ENCODE measurements around the gene ACSBG1. TPM values are rescaled to one million over a fixed set of nuclear protein-coding genes. Genes with fewer than 3 reads are reported as not detected.
"Not testable (repeated sequence)": the region's sequence is repeated elsewhere in the genome, so short reads cannot be mapped to it uniquely, and the experiment has no call there.

The ACSBG1 gene
- total and polyA plus RNA-seq, 2 donors = 0.25 to 1.1 TPM

DNA sequence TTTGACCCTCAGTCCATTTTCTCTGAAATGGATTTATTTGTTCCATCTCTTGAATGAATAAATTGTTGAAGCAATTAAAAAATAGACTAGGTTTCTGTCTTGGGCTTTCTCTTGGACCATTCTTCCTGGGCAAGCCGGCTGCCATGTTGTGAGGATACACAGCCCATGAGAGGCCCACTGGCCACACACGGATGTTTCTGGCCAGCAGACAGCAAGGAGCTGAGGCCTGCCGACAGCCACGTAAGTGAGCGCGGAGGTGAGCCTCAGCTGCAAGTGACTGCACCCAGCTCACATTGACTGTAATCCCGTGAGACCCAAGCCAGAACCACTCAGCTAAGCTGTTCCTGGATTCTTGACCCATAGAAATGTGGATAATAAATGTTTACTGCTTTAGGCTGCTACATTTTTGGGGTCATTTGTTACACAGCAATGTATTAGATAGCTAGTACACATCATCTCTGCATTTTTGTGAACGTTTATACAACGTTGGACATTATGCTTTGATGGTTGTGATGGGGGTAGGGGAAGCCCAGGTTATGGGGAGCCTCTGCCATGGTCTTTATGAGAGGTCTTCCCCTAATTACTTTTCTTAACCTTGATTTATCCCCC, 62.4 kb downstream of the ACSBG1 start:
- Histone ChIP-seq H3K36me3 (ENCODE audit: insufficient read depth) (peaks cover 4% of the 10 kb centered on the region), H3K4me1 (ENCODE audit: insufficient read depth) (no peaks in the 10 kb centered on the region), H3K4me3 (ENCODE audit: low read depth, low read length) (no peak overlapping the region), H3K27ac (ENCODE audit: low read depth) (no peak overlapping the region)
- no peak for DNase-seq (ENCODE audit: extremely low spot score)
- 96% methylated on average over 9 of the region's 9 CpGs for WGBS

DNA sequence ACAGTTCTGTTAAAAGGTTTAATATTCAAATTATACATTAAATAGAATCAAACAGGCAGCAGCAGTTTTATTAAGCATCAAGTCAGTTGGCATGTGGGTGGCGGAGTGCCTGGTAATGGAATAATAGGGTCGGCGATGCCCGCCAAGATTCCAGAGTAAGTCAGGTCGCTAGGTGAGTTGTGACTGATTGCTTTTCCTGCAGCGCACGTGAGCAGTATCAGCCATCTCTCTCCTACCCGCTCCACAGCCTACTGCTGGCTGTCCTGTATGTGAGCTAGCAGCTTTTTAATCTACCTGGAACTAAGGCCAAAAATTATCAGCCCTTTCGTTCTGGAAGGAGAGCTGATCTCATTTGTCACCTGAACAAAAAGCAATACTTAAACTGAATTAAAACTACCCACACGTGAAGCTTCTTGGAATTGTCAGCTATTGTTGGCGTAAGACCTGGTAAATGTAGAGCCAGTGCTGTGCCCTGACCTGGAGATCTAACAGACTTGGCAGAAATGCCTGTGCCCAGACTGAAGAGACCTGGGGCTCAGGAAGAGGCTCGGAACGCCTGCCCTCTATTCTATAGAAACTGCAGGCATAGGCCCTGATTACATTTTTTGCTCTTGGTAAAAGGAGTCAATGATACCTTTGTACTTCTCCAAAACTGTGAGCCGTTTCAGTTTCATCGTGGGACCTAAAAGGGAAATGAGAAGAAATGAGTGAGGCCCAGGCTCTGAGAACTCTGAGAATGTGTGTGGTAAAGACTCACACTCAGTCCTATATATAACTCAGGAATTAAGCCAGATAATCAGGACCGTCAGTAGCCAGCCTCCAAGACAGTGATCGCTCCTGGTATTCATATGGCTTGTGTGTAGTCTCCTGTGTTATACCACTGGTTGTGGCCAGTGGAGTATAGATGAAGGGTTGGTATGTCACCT, 63.3 kb downstream of the ACSBG1 start:
- peaks cover 6% of the 10 kb centered on the region for H3K36me3 ChIP-seq (ENCODE audit: insufficient read depth)
- no peak for DNase-seq (ENCODE audit: extremely low spot score)
- H3K27ac ChIP-seq (ENCODE audit: low read depth) = no peak overlapping the region

DNA sequence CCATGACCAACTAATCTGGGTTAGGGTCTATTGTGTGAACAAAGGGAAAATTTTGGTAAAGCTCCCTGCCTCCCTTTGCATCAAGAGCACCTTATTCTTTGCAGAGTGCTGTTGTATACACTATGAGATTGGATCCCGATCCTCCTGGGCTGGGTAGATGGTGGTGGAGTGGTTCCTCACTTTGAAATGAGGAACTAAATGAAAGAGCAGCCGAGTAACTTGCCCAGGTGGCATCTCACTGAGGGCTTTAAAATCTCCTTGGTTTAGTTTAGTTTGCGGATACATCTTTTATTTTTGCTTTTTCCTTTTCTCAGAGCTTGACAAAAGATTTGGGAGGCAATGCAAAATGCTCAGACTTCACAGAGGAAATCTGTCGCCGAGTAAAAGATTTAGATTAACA, 65.8 kb downstream of the ACSBG1 start:
- DNase-seq (ENCODE audit: extremely low spot score) = no peak
- Histone ChIP-seq H3K27ac (ENCODE audit: low read depth) (no peak overlapping the region), H3K4me1 (ENCODE audit: insufficient read depth) (no peaks in the 10 kb centered on the region), H3K36me3 (ENCODE audit: insufficient read depth) (peaks cover 8% of the 10 kb centered on the region), H3K4me3 (ENCODE audit: low read depth, low read length) (no peak overlapping the region)
- WGBS = 86% methylated on average over 5 of the region's 5 CpGs

More for the DNA sequence above, 63.3 kb downstream of the ACSBG1 start:
- H3K4me1 ChIP-seq (ENCODE audit: insufficient read depth) = no peaks in the 10 kb centered on the region
- 92% methylated on average over 17 of the region's 17 CpGs for WGBS
- no peak overlapping the region for H3K4me3 ChIP-seq (ENCODE audit: low read depth, low read length)

DNA sequence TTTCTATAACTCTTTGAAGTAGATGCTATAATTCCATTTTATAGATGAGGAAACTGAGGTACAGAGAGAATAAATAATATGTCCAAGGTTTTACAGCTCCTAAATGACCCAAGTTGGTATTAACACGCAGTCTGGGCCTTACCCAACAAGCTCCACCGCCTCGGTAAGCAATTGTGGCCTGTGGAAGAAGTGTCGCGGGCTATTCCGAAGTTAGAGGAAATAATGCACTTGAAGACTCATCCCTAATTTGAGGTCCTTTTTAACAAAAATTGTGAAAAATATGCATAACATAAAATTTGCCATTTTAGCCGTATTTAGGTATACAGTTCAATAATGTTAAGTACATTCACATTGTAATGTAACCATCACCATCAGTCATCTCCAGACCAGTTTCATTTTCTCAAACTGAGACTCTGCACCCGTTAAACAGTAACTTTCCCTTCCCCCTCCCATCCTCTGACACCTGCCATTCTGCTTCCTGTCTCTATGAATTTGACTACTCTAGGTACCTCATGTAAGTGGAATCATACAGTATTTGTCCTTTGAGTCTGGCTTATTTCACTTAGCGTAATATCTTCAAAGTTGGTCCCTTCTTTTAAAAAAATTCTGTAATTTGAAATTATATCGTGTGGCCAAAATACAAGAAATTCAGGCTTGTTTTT, 67.0 kb downstream of the ACSBG1 start:
- no peak for DNase-seq (ENCODE audit: extremely low spot score)
- H3K4me1 ChIP-seq (ENCODE audit: insufficient read depth) = no peaks in the 10 kb centered on the region
- H3K27ac ChIP-seq (ENCODE audit: low read depth) = no peak overlapping the region
- peaks cover 8% of the 10 kb centered on the region for H3K36me3 ChIP-seq (ENCODE audit: insufficient read depth)
- WGBS = 93% methylated on average over 10 of the region's 10 CpGs
- H3K4me3 ChIP-seq (ENCODE audit: low read depth, low read length) = no peak overlapping the region

DNA sequence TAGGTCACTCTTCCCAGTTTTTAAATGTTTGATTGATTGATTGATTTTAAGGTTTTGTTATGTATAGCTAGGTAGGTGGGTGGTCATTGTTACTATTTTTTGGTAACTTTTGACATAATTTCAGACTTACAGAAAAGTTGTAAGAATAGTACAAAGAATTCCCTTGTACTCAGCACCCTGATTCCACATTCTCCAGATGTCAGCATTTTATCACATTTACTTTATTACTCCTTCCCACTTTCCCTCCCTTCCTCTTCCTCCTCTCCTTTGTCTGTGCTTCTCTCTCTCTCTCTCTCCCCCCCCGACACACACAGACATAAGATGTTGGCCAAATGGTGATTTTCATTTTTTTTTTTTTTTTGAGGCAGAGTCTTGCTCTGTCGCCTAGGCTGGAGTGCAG, 70.4 kb downstream of the ACSBG1 start:
- H3K4me3 ChIP-seq (ENCODE audit: low read depth, low read length) = no peak overlapping the region
- WGBS = 91% methylated on average over 2 of the region's 2 CpGs
- no peak overlapping the region for H3K27ac ChIP-seq (ENCODE audit: low read depth)
- DNase-seq (ENCODE audit: extremely low spot score) = no peak
- peaks cover 7% of the 10 kb centered on the region for H3K36me3 ChIP-seq (ENCODE audit: insufficient read depth)
- no peaks in the 10 kb centered on the region for H3K4me1 ChIP-seq (ENCODE audit: insufficient read depth)

DNA sequence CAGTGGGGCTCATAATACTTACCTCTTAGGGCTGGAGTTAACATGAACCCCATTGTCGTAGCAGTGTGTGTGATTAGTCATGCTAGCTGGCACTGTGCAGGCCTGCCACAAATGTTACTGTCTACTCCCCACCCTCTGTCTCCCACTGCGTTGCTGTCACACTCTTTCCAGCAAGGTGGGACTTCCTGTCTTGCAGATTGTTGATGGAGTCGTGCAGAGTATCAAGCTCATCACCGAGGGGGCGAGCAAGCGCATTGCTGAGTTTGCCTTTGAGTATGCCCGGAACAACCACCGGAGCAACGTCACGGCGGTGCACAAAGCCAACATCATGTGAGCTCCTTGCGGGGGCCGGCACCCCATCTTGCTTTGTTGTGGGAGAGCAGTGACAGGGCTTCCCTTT, 72.3 kb downstream of the ACSBG1 start:
- Histone ChIP-seq H3K4me1 (ENCODE audit: insufficient read depth) (no peaks in the 10 kb centered on the region), H3K36me3 (ENCODE audit: insufficient read depth) (peaks cover 7% of the 10 kb centered on the region), H3K27ac (ENCODE audit: low read depth) (no peak overlapping the region), H3K4me3 (ENCODE audit: low read depth, low read length) (no peak overlapping the region)
- DNase-seq (ENCODE audit: extremely low spot score) = no peak
- WGBS = 93% methylated on average over 13 of the region's 13 CpGs

DNA sequence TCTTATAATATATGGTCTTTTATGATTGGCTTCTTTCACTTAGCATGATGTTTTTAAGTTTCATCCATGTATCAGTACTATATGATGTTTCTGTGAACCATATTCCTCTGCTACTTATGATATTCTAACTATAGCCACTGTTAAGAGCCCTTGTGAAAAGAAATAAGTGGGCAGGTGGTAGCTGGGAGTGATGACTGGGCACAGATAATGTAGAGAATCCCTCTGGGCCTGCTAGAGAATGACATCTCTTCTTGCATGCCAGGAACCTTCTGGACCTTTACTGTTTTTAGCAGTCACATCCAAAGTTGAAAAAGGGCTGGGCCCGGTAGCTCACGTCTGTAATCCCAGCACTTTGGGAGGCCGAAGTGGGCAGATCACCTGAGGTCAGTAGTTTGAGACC, 75.0 kb downstream of the ACSBG1 start:
- no peaks in the 10 kb centered on the region for H3K4me1 ChIP-seq (ENCODE audit: insufficient read depth)
- H3K4me3 ChIP-seq (ENCODE audit: low read depth, low read length) = no peak overlapping the region
- DNase-seq (ENCODE audit: extremely low spot score) = no peak
- H3K36me3 ChIP-seq (ENCODE audit: insufficient read depth) = peaks cover 3% of the 10 kb centered on the region
- 97% methylated on average over 3 of the region's 3 CpGs for WGBS
- H3K27ac ChIP-seq (ENCODE audit: low read depth) = no peak overlapping the region

GRCh38 chr15:78157203-78157602, 77.2 kb downstream of the ACSBG1 start:
- Histone ChIP-seq H3K27ac (ENCODE audit: low read depth) (no peak overlapping the region), H3K4me1 (ENCODE audit: insufficient read depth) (no peaks in the 10 kb centered on the region), H3K36me3 (ENCODE audit: insufficient read depth) (peaks cover 3% of the 10 kb centered on the region), H3K4me3 (ENCODE audit: low read depth, low read length) (no peak overlapping the region)
- whole genome bisulfite sequencing = 44% methylated on average over 2 of the region's 2 CpGs
- no peak for DNase-seq (ENCODE audit: extremely low spot score)

DNA sequence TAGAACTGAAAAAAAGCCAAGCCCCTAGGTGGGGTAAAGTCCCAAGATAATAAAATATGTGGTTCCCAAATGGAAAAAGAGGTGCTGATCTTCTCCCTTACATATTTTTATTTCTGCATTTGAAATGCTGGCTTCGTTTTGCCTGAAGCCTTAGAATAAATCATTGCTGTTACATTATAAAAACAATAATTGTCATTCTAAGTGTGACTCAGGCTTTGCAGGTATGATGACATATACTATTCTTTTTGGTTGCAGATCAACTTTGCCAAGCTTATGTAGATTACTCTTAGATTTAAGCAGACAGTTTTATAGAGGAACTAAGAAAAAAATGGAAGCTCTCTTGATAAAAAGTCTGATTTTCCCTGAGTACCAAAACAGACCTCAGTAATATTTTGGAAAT, 77.7 kb downstream of the ACSBG1 start:
- H3K27ac ChIP-seq (ENCODE audit: low read depth) = no peak overlapping the region
- no peak overlapping the region for H3K4me3 ChIP-seq (ENCODE audit: low read depth, low read length)
- WGBS = 66% methylated on average over 1 of the region's 1 CpG
- DNase-seq (ENCODE audit: extremely low spot score) = no peak
- peaks cover 3% of the 10 kb centered on the region for H3K36me3 ChIP-seq (ENCODE audit: insufficient read depth)
- H3K4me1 ChIP-seq (ENCODE audit: insufficient read depth) = no peaks in the 10 kb centered on the region

DNA sequence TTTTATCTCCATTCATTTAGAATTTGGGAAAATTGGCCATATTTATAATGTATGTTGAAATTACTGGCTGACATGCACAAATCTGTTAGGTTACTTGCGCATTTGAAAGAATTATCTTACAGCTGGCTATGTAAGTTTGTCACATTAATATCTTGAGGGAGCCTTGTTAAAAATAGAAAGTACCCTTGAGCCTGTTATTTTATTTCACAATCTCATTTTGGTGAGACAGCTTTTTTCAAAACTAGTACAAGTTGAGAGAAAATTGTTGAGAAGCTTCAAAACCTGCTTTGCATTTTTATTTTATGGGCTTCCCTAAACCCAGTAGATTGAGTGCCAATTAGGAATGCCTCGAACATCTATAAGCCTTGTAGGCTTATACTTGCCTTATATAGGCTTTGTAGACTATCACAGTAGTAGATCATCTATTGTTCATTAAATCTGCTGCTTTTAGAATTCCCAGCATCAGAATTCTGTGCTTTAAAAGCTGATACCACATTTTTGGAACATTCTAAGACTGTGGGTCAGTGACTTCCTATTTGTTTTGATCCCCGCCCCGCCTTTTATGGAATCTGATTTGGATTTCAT, 78.9 kb downstream of the ACSBG1 start:
- Histone ChIP-seq H3K27ac (ENCODE audit: low read depth) (no peak overlapping the region), H3K36me3 (ENCODE audit: insufficient read depth) (peaks cover 2% of the 10 kb centered on the region), H3K4me1 (ENCODE audit: insufficient read depth) (no peaks in the 10 kb centered on the region), H3K4me3 (ENCODE audit: low read depth, low read length) (no peak overlapping the region)
- WGBS = 68% methylated on average over 4 of the region's 4 CpGs
- no peak for DNase-seq (ENCODE audit: extremely low spot score)

DNA sequence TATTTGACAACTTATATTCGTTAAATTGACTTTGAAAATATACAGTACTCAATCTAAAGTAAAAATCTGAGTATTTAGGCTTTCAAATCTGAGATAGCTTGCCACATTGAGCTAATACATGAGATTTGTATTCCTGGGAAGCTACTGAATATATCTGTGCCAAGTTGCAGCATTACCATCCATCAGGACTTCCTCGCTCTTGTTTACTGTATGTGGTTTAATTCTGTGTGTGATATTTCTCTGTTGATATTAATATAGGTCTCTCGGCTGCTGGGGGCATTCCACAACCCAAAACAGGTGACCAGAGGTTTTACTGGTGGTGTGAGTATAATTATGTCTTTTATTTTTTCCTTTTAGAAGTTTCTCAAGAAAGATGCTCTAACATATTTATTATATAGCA, 79.4 kb downstream of the ACSBG1 start:
- DNase-seq (ENCODE audit: extremely low spot score) = no peak
- H3K4me1 ChIP-seq (ENCODE audit: insufficient read depth) = no peaks in the 10 kb centered on the region
- no peak overlapping the region for H3K27ac ChIP-seq (ENCODE audit: low read depth)
- H3K36me3 ChIP-seq (ENCODE audit: insufficient read depth) = peaks cover under 1% of the 10 kb centered on the region
- WGBS = 70% methylated on average over 3 of the region's 3 CpGs
- no peak overlapping the region for H3K4me3 ChIP-seq (ENCODE audit: low read depth, low read length)

- not testable (repeated sequence) for H3K4me1 ChIP-seq (ENCODE audit: insufficient read depth); DNase-seq (ENCODE audit: extremely low spot score)
Measured at GRCh38 chr15:78151075-78151474, 83.3 kb downstream of the ACSBG1 start.

GRCh38 chr15:78149805-78150751, 84.3 kb downstream of the ACSBG1 start:
- WGBS = 12% methylated on average over 20 of the region's 20 CpGs
- Histone ChIP-seq H3K27ac (ENCODE audit: low read depth) (no peak overlapping the region), H3K36me3 (ENCODE audit: insufficient read depth) (no peaks in the 10 kb centered on the region), H3K4me1 (ENCODE audit: insufficient read depth) (no peaks in the 10 kb centered on the region), H3K4me3 (ENCODE audit: low read depth, low read length) (peak overlapping the region; percentile 81)
- DNase-seq (ENCODE audit: extremely low spot score) = no peak

More at GRCh38 chr15:78151075-78151474, 83.3 kb downstream of the ACSBG1 start:
- H3K4me3 ChIP-seq (ENCODE audit: low read depth, low read length); H3K27ac ChIP-seq (ENCODE audit: low read depth); H3K36me3 ChIP-seq (ENCODE audit: insufficient read depth): not testable (repeated sequence)
- 96% methylated on average over 8 of the region's 8 CpGs for WGBS

All from urinary bladder (tissue), 4 donors.